Measurements from ENCODE around the gene WNK2.

WNK2 gene

DNA sequence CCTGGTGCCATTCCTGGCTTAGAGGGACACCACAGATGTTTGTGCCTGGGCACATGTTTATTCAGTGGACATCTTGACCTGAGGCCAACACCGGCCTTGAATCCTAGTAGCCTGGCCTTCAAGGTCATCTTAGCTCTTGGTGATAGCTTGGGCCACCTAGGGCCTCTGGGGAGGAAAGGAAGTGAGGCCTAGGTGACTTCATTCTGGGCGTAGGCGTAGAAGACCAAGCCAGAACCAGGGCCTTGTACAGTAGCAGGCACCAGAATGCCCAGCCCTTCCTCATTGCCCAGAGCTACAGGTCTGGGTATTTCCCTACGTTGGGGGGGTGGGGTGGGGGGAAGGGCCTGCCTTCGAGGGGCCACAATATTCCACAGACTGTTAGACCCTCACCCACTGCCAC, 33.8 kb downstream of the WNK2 start:
- no peak for DNase-seq (ENCODE audit: low read depth in 4 of 4, low spot score in 1 of 4)

DNA sequence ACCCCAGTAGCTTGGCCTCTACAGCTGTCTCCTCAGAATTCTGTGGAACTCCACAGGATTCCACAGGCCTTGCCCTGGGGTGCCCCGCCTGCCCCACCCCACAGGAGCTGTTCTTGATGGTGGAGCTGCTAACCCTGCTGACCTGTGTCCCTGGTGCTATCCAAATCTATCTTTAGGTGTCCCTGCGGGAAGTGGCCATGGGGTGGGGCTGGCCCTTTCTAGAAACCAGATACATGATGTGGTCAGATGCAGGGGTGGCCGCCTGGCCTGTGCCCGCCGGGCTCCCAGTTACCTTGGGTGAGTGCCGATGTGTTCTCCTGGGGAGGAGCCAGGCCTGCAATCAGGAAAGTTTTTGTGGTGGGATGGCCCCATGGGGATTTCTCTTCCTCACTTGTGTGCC, 34.2 kb downstream of the WNK2 start:
- no peak for DNase-seq (ENCODE audit: low read depth in 4 of 4, low spot score in 1 of 4)

DNA sequence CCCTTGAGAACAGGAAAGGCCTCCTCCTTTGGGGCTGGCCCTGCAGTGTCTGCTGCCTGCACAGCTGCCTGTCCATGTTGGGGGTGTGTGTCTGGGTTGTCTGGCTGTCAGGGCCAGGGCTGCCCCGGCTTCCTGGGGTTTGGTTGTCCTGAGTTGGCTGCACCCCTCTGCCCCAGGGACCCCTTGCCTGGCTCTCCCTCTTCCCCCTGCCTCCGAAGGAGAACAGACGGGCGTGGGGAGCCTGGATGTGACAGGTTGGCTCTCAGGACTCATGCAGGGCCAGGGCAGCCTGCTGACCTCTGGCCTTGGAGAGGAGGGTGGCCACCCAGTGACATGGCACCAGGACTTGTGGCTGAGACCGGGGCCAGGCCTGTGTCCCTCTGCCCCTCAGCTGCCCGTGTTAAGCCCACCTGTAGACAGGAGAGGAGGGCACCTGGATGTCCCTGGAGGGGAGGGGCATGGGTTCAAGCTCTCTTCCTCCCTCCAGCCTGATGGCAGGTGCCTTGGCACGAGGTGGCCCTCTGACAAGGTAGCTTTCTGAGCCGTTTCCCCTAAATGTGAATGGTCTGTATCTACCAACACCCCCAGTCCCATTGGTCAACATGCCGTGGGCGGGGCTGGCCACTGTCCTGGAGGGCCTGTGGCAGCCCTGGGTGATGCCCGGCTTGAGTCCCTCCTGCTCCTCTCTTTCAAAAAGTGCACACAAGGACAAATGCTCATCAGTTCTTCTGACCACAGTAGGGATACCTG, 34.9 kb downstream of the WNK2 start:
- no peak for DNase-seq (ENCODE audit: low read depth in 4 of 4, low spot score in 1 of 4)

GRCh38 chr9:93219692-93220091, 35.8 kb downstream of the WNK2 start:
- no peak for DNase-seq (ENCODE audit: low read depth in 4 of 4, low spot score in 1 of 4)

DNA sequence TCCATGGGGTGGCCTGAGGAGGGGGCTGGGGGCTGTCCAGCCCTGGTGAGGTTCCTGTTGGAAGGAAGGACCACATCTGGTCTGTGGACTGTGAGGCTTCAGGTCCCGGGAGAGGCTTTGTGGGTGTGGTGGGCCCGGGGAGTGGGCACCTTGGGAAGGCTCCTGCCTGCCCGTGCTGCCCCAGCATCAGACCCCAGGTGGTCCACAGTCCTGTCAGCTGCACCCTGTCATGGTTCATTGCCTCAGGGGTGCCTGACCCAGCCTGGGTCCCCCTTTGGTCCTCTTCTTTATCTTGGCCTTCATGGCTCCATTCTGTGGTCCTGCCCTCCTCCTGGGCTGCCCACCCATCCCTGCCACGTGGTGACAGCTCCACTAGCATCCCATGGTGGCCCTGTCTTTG, 36.7 kb downstream of the WNK2 start:
- DNase-seq (ENCODE audit: low read depth in 4 of 4, low spot score in 1 of 4), result no peak

DNA sequence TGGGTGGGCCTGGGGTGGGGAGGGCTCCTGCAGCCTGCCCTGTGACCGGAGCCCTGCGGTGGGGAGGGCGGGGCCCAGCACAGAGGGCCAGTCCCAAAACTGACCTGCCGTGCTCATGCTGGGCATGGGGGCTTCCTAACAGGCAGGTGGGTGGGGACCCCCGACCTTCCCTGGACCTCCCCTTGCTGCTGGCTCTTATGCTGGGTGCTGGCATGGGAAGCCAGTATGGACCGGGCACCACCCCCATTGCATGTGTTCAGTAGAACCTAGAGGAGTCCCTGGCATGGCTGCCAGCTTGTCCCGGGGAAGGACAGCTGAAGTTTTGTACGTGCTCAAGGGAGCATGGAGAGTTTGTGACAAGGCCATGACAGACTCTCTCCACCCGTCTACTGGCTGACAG, 37.1 kb downstream of the WNK2 start:
- DNase-seq (ENCODE audit: low read depth in 4 of 4, low spot score in 1 of 4), result no peak

DNA sequence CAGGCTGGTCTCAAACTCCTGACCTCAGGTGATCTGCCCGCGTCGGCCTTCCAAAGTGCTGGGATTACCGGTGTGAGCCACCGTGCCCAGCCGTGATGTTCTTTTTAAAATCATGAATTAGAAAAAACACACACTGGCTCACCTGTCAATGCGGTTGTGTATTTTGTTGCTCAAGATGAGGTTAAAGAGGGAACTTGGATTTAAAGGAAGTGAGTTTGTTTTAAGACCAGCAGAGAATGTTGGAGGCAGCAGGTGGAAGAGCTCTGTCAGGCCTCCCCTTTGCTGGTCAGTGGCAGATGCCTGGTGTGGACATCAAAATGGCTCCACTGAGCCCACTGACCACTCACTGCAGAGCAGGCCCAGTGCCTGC, 38.9 kb downstream of the WNK2 start:
- no peak for DNase-seq (ENCODE audit: low read depth in 4 of 4, low spot score in 1 of 4)

DNA sequence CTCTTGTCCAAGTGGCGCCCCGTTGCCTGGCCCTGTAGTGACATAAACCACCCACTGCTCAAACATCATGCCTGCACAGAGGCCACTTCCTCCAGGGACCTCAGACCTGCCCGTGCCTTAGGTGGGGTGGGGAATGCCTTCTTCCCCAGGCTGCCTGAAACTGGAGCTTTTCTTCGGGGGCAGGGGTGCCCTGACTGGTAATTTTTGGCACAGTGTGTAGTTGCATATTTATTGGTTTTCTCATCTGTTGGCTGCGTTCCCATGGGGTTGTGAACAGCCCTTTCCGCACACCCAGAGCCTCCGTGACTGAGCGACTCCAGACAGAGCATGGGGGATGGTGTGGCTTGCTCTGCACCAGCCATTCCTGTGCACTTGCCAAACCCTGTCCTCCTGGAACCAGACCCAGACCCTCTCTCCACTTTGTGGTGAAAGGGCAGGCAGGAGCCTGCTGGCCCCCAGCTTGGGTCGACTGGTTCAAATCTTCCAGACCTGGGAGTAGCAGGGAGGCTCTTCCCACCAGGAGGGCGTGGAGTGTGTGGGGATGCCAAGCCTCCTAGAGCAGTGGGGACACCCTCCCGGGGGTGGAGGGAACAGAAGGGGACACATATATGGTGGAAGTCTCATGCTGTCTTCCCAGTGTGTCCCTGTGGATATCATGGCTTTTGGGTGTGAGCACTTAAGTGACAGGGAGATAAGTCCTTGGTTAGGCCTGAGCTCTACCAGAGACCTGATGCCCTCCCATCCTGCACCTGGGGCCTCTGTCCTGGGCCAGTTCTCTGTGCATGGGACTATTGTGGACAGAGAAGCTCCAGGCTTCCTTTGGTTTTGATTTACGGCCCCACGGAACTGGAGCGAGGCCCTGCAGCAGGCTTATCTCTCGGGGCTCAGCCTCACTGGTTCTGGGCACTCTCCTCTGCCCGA, 39.6 kb downstream of the WNK2 start:
- DNase-seq (ENCODE audit: low read depth in 4 of 4, low spot score in 1 of 4), result no peak

GRCh38 chr9:93224591-93224990, 40.7 kb downstream of the WNK2 start:
- no peak for DNase-seq (ENCODE audit: low read depth in 4 of 4, low spot score in 1 of 4)

DNA sequence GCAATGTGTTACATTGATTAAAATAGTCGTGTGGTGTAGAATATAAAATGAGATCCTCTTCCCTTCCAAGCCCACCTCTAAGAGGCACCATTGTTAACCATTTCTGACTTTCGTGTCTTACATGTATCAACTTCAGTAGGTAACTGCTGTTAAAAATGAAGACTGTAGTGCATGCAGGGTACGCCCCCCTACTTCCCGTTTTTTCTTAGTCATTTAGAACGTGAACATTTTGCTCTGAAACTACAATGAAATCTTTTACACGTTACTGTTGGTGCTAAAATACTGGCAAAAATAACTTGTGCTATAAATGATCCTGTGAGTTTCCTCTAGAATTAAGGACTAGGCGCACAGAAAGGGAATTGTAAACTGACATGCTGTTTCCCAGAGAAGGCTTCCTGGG, 41.5 kb downstream of the WNK2 start:
- no peak for DNase-seq (ENCODE audit: low read depth in 4 of 4, low spot score in 1 of 4)

- DNase-seq (ENCODE audit: low read depth in 4 of 4, low spot score in 1 of 4), result no peak
These were observed 42.0 kb downstream of the WNK2 start for GRCh38 chr9:93225892-93226291.

DNA sequence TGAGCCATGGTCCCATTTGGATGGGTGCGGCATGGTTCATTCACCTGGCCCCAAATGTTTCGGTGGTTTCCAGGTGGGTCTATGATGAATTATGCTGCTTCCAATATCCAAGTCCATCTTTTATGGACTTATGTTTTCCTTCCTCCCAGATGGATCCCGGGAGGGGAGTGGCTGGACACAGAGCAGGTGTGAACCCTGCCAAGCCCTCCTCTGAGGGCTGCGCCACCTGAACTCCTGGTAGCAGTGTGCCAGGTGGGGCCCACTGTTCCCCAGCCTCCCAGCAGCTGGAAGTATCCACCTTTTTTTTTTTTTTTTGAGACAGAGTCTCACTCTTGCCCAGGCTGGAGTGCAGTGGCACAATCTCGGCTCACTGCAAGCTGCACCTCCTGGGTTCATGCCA, 42.9 kb downstream of the WNK2 start:
- no peak for DNase-seq (ENCODE audit: low read depth in 4 of 4, low spot score in 1 of 4)

DNA sequence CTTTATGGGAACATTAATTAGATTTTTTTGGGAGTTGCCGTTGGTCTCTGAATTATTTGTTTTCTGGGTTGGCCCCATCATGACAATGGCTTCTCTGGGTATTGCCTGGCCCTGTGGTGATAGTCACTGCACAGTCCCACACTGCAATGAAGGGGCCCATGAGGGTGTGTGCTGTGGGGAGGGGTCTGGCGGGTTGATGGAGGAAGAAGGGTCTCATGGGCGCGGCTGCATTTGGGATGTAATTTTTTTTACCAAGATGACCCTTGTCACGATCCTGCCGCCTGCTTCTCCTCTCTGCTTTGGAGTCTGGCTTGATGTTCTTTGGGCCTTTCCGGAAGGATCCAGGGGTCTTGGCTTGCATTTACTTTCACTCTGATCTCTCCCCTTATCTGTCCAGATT, 44.1 kb downstream of the WNK2 start:
- DNase-seq (ENCODE audit: low read depth in 4 of 4, low spot score in 1 of 4), result no peak

GRCh38 chr9:93228453-93228852, 44.5 kb downstream of the WNK2 start:
- no peak for DNase-seq (ENCODE audit: low read depth in 4 of 4, low spot score in 1 of 4)

DNA sequence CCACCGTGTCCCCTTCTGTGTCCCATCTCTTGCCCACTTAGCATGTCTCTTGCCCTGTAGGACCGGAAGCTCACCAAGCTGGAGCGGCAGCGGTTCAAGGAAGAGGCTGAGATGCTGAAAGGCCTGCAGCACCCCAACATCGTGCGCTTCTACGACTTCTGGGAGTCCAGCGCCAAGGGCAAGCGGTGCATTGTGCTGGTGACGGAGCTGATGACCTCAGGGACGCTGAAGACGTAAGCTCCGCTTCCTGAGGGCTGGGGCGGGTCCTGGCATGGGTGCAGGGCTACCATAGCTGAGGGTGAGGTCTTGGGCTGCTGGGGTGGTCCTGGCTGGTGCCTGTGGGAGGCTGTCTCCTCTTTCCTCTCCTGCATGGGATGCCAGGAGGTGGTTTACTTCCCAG, 45.7 kb downstream of the WNK2 start:
- DNase-seq (ENCODE audit: low read depth in 4 of 4, low spot score in 1 of 4), result no peak

DNA sequence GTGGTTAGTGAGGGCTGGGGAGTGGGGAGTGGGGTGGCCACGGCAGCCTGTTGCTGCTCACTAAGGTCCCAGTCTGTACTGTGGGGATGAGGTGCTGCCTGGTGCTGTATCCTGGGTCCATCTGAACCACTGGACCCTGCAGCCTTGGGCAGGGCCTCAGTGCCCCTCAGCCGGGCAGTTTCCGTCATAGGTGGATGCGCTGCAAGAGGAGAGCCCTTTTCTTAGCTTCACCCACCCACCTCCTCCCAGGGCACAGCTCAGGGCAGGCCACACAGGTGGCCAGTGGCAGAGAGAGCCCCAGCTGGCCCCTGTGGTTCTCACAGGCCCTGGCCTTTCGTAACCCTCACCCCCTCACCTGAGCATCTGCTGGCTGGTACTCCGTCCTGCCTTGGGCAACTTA, 46.2 kb downstream of the WNK2 start:
- DNase-seq (ENCODE audit: low read depth in 4 of 4, low spot score in 1 of 4), result no peak

- no peak for DNase-seq (ENCODE audit: low read depth in 4 of 4, low spot score in 1 of 4)
These were observed 46.7 kb downstream of the WNK2 start for GRCh38 chr9:93230601-93231000.

GRCh38 chr9:93231121-93231694, 47.3 kb downstream of the WNK2 start:
- DNase-seq (ENCODE audit: low read depth in 4 of 4, low spot score in 1 of 4), result no peak

- DNase-seq (ENCODE audit: low read depth in 4 of 4, low spot score in 1 of 4), result no peak
These were observed 47.8 kb downstream of the WNK2 start for GRCh38 chr9:93231716-93232115.

DNA sequence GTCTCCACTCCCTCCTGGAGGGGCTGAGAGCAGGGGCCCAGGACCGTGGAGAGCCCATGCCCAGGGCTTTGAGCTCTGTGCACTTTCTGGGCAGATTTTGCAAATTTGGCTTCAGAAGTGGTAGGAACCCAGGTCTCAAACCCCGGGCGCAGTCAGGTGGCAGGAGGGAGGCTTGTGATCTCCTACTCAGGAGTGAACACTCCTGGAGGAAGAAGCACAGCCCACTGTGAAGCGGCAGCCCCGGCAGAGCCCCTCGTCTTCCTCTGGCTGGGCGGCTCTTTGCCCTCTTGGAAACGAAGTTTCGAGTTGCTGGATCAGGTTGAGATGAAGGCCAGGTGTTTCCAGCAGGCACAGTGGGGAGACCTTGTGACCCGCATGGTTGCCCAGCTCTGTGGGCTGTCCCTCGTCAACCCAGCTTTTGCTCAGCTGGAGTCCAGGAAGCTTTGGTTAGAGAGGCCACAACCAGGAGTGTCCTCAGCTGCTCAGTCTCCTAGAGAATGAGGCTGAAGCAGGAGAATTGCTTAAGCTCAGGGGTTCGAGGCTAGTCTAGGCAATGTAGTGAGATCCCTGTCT, 48.5 kb downstream of the WNK2 start:
- no peak for DNase-seq (ENCODE audit: low read depth in 4 of 4, low spot score in 1 of 4)

- no peak for DNase-seq (ENCODE audit: low read depth in 4 of 4, low spot score in 1 of 4)
These were observed 49.1 kb downstream of the WNK2 start for GRCh38 chr9:93233033-93233432.

GRCh38 chr9:93234600-93234999, 50.7 kb downstream of the WNK2 start:
- no peak for DNase-seq (ENCODE audit: low read depth in 4 of 4, low spot score in 1 of 4)
